Tibial nerve (tissue), 4 donors: ENCODE measurements around the gene RNF208.

Source experiments
- EP300 ChIP-seq, 2 donors: sonication (generic); formaldehyde crosslinking; IDR thresholded peaks; one replicate each; pipeline ENCODE4 v1.6.1; 2017; ENCODE audit warnings: antibody characterized with exemption in 2 of 2, mild to moderate bottlenecking in 1 of 2
- POLR2A ChIP-seq, 2 donors: fragments of 450-650 bp; IDR thresholded peaks; one replicate each; pipeline ENCODE4 v1.6.1; 2017; ENCODE audit warnings: antibody characterized with exemption in 2 of 2, mild to moderate bottlenecking in 2 of 2, moderate library complexity in 2 of 2
- TF ChIP-seq, protein P1 (sequence below), 5 experiments: fragments of 200-600 bp in 3 of 5; fragments of 450-650 bp in 2 of 5; sonication (generic) in 3 of 5; IDR thresholded peaks; one replicate each; pipeline ENCODE4 v1.5.1; 2016 to 2019; ENCODE audit warnings: antibody characterized with exemption in 5 of 5, mild to moderate bottlenecking in 3 of 5, moderate library complexity in 2 of 5

DNA sequence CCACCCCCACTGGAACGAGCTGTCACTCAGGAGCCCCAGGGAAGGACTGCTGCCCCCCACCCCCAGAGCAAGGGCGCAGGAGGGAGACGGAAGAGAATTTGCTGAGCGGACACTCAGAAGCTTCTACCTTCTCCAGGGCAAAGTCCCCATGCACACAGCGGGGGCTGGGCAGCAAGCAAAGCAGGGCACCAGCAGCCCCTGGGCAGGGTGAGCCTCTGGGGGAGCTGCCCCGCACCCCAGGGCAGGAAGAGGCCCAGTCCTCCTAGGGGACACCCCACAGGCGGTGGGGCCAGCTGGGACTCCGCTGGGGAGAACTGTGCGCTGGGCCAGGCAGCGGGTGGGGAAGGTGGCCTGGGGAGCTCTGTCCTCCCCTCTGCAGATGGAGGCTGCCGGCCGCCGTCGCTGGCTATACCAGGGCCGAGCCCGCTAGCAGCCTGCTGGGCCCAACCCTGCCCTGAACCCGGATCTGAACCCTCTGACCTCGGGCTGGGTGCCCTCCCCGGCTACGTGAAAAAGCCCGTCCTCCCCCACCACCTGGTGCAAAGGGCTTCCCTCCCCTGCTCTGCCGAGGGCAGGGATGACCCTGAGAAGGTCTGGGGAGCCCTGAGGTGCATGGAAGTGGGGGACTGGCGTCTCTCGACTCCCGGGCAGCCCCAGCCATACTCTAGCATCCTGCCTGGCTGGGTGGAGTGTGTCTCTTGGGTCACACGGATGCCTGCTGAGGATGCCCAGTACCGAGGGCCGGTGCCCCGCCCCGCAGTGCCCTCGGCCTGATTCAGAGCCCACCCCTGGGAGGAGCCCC lies 8.1 kb upstream of the RNF208 start:
- TF ChIP-seq, protein P1, sequence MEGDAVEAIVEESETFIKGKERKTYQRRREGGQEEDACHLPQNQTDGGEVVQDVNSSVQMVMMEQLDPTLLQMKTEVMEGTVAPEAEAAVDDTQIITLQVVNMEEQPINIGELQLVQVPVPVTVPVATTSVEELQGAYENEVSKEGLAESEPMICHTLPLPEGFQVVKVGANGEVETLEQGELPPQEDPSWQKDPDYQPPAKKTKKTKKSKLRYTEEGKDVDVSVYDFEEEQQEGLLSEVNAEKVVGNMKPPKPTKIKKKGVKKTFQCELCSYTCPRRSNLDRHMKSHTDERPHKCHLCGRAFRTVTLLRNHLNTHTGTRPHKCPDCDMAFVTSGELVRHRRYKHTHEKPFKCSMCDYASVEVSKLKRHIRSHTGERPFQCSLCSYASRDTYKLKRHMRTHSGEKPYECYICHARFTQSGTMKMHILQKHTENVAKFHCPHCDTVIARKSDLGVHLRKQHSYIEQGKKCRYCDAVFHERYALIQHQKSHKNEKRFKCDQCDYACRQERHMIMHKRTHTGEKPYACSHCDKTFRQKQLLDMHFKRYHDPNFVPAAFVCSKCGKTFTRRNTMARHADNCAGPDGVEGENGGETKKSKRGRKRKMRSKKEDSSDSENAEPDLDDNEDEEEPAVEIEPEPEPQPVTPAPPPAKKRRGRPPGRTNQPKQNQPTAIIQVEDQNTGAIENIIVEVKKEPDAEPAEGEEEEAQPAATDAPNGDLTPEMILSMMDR (IDR thresholded peaks at IDR 0.05): no peak
- no peak for TF ChIP-seq POLR2A (IDR thresholded peaks at IDR 0.05)
- TF ChIP-seq EP300 (IDR thresholded peaks at IDR 0.05): no peak
